Activated T-cell treated with anti-CD3 and anti-CD28 coated beads, Interleukin-2, amount 50 U/mL, for 72 hours (primary cell): Measurements from ENCODE around the gene PDK4. TPM values are rescaled to one million over a fixed set of nuclear protein-coding genes. Genes with fewer than 3 reads are reported as not detected.

Experiments
- ATAC-seq, 2 donors: fragments of 150-1000 bp; cut with Tn5 transposase; replicated peaks in 1 of 2; 2 replicates each; pipeline ENCODE4 v1.10.0; 2021; ENCODE audit warnings: moderate library complexity in 2 of 2, mild to moderate bottlenecking in 1 of 2
- DNase-seq, 2 donors: peaks; one replicate each; pipeline ENCODE4 v3.0.0; 2021 to 2022; ENCODE audit warnings: mixed read lengths in 1 of 2
- H3K27ac Mint-ChIP-seq: one replicate; pipeline ENCODE4 v1.8.0; 2022; ENCODE audit warnings: mild to moderate bottlenecking, moderate library complexity, mixed read lengths
- H3K27me3 Mint-ChIP-seq: one replicate; pipeline ENCODE4 v1.8.0; 2022; ENCODE audit warnings: low read depth, mixed read lengths
- H3K36me3 Mint-ChIP-seq, 2 donors: one replicate each; pipeline ENCODE4 v1.8.0; 2022; ENCODE audit warnings: mixed read lengths in 2 of 2, mild to moderate bottlenecking in 1 of 2; ENCODE audit not compliant: insufficient read depth in 2 of 2
- H3K4me1 Mint-ChIP-seq: one replicate; pipeline ENCODE4 v1.8.0; 2022; ENCODE audit warnings: low read depth, mixed read lengths
- H3K4me3 Mint-ChIP-seq, 2 donors: one replicate each; pipeline ENCODE4 v1.8.0; 2022; ENCODE audit warnings: mild to moderate bottlenecking in 2 of 2, mixed read lengths in 2 of 2, moderate library complexity in 2 of 2
- H3K9me3 Mint-ChIP-seq, 2 donors: one replicate each; pipeline ENCODE4 v1.8.0; 2022; ENCODE audit warnings: mixed read lengths in 2 of 2
- total RNA-seq, 2 donors: library from RNA; stranded (reverse); gene quantifications; one replicate each; pipeline ENCODE4 v1.2.3, GENCODE V29; 2022

PDK4 gene
- total RNA-seq, 2 donors from 2014 or later = not detected

DNA sequence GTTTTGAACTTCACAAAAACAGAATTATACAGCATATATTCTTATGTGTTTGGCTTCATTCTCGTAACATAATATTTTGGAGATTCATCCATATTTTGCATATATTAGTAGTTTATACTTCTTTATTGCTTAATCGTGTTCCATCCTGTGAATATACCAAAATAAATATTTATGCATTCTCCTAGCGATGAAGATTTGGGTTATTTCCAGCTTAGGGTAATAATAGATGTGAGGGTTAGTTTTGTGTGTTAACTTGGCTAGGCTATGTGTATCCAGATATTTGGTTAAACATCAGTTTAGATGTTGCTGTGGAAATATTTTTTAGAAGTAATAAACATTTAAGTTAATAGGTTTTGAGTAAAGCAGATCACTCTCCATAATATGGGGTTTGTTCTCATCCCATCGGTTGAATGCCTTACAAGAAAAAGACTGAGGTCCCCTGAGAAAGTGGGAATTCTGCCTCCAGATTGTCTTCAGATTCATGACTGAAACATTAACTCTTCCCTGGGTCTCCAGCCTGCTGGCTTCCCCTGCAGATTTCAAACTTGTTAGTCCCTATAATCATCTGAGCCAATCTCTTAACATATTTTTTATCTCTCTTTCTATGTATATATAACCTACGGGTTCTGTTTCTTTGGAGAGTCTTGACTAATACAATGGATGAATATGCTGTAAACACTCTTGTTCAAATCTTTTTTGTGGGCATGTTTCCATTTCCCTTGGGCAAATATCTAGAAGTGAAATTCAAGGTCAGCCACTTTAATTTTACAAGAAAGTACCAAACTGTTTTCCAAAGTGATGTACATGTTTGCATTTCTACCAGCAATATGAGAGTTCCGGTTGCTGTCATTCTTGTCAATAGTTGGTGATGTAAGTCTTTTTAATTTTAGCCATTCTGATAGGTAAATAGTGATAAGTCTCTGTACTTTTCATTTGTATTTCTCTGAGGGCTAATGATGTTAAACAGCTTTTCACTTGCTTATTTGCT is 48.7 kb downstream of the PDK4 start:
- Mint-ChIP-seq H3K27ac (no peak overlapping the region), H3K4me1 (no peaks in the 10 kb centered on the region), H3K4me3 (no peak overlapping the region), H3K27me3 (peaks cover 12% of the 10 kb centered on the region), H3K9me3 (no peaks in the 10 kb centered on the region), H3K36me3 (no peaks in the 10 kb centered on the region)
- ATAC-seq = no peak
- no peak for DNase-seq

DNA sequence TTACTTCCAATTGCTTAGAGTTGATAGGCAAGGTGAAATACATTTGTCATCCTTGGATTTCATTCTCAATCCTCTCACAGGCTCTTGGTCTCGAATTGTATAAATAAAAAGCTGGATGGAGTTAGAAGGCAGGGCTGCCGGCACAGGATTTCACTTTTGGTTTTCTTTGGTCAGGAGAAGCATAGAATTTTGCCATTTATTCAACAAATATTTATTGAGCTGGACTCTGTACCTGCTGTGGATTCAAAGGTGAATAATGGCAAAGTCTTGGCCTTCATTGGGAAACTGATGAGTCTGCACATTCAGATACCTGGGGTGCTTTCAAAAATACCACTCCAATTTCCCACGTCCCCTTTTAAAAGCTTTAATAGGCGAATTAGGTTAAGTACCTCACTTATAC is 49.7 kb downstream of the PDK4 start:
- no peaks in the 10 kb centered on the region for H3K4me1 Mint-ChIP-seq
- H3K36me3 Mint-ChIP-seq = no peaks in the 10 kb centered on the region
- H3K9me3 Mint-ChIP-seq = no peaks in the 10 kb centered on the region
- no peak for ATAC-seq
- no peak overlapping the region for H3K27ac Mint-ChIP-seq
- H3K27me3 Mint-ChIP-seq = peaks cover 15% of the 10 kb centered on the region
- H3K4me3 Mint-ChIP-seq = no peak overlapping the region
- no peak for DNase-seq

DNA sequence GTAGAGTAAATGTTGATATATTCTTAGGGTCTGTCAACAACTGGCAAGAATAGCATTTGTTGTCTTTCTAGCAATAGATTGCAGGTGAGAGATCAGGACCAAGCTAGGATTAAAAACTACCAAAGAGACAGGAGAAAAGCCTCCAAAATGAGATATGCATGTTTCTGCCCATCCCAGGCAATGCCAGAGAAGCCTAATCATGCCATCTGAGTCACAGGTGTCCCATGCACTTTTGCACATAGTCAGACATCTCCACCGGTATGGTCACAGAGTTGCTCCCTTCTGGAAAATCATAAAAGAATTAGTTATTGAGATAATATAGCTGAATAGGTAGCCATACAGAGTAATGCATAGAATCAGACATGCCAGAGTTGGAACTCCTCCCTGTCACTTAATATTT is 50.6 kb downstream of the PDK4 start:
- no peaks in the 10 kb centered on the region for H3K9me3 Mint-ChIP-seq
- H3K27ac Mint-ChIP-seq = no peak overlapping the region
- peaks cover 22% of the 10 kb centered on the region for H3K27me3 Mint-ChIP-seq
- no peak for ATAC-seq
- H3K4me3 Mint-ChIP-seq = no peak overlapping the region
- DNase-seq = no peak
- no peaks in the 10 kb centered on the region for H3K36me3 Mint-ChIP-seq
- H3K4me1 Mint-ChIP-seq = no peaks in the 10 kb centered on the region

- H3K27ac Mint-ChIP-seq = no peak overlapping the region
Observed at GRCh38 chr7:95545007-95545615, 51.2 kb downstream of the PDK4 start.

GRCh38 chr7:95544171-95544570 is 52.1 kb downstream of the PDK4 start:
- Mint-ChIP-seq H3K9me3 (no peaks in the 10 kb centered on the region), H3K27ac (no peak overlapping the region), H3K36me3 (no peaks in the 10 kb centered on the region), H3K27me3 (peaks cover 22% of the 10 kb centered on the region), H3K4me3 (no peak overlapping the region), H3K4me1 (no peaks in the 10 kb centered on the region)
- no peak for DNase-seq
- no peak for ATAC-seq

More at GRCh38 chr7:95545007-95545615, 51.2 kb downstream of the PDK4 start:
- ATAC-seq = no peak
- no peak for DNase-seq
- Mint-ChIP-seq H3K4me1 (no peaks in the 10 kb centered on the region), H3K27me3 (peaks cover 22% of the 10 kb centered on the region), H3K4me3 (no peak overlapping the region), H3K36me3 (no peaks in the 10 kb centered on the region), H3K9me3 (no peaks in the 10 kb centered on the region)

DNA sequence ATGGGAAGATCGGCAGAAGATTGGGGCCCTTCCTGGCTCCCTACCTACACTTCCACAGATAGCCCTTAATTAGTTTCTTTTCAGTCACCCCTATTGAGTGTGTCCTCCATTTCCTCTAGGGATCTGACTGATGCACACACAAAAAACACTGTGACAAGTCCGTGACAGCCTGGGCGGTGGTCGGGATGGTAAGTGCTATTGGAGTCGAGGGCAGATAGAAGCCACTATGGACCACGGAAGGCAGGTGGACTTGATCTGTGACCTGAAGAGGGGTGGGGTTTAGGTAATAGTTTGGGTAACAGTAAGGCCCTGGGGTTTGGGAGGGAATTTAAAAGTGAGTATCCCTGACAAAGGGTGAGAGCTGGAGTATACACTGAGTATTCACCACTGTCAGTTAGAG is 53.0 kb downstream of the PDK4 start:
- Mint-ChIP-seq H3K36me3 (no peaks in the 10 kb centered on the region), H3K9me3 (no peaks in the 10 kb centered on the region), H3K27ac (no peak overlapping the region), H3K4me3 (no peak overlapping the region), H3K4me1 (no peaks in the 10 kb centered on the region), H3K27me3 (peaks cover 27% of the 10 kb centered on the region)
- DNase-seq (no peak), ATAC-seq (no peak)

DNA sequence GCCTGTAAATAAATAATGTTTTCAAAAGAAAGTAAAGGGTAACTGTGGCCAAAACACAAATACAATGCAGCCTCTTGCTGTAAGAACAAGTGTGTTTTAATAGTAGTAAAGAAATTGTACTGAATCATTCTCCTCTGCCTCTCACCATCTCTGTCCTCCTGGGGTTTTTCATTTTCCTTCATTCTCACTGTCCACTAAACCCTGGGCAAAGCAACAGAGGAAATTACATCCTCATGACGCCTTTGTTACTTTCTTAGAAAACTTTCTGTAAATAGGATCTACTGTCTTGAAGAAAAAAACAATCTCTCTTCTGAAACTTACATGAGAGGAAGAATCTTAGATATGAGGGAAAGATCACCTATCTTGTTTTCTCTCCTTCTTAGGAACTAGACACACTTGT is 56.0 kb downstream of the PDK4 start:
- H3K27me3 Mint-ChIP-seq = peaks cover 46% of the 10 kb centered on the region
- H3K9me3 Mint-ChIP-seq = no peaks in the 10 kb centered on the region
- no peaks in the 10 kb centered on the region for H3K36me3 Mint-ChIP-seq
- no peaks in the 10 kb centered on the region for H3K4me1 Mint-ChIP-seq
- no peak overlapping the region for H3K27ac Mint-ChIP-seq
- H3K4me3 Mint-ChIP-seq = no peak overlapping the region
- ATAC-seq (no peak), DNase-seq (no peak)

GRCh38 chr7:95539426-95539825 is 56.9 kb downstream of the PDK4 start:
- DNase-seq = no peak
- ATAC-seq = no peak
- no peak overlapping the region for H3K4me3 Mint-ChIP-seq
- peaks cover 55% of the 10 kb centered on the region for H3K27me3 Mint-ChIP-seq
- H3K9me3 Mint-ChIP-seq = no peaks in the 10 kb centered on the region
- no peak overlapping the region for H3K27ac Mint-ChIP-seq
- H3K4me1 Mint-ChIP-seq = no peaks in the 10 kb centered on the region
- H3K36me3 Mint-ChIP-seq = no peaks in the 10 kb centered on the region

DNA sequence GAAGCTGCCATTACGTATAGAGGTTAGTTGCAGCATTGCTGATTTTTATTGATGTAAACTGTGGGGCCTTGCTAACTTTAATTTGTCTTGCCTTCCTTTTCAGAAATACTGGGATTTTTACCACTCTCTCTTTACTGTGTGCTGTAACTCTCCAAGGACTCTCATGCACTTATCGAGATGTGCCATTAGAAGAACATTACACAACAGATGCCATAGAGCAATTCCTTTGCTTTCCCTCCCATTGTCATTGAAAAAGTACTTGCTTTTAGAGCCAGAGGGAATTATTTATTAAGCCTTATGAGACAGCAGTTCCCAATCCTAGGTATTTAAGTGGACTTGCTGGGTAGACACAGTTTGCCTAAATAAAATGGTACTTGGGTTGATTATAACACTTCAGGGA is 58.8 kb downstream of the PDK4 start:
- no peak overlapping the region for H3K4me3 Mint-ChIP-seq
- no peaks in the 10 kb centered on the region for H3K4me1 Mint-ChIP-seq
- peaks cover 54% of the 10 kb centered on the region for H3K27me3 Mint-ChIP-seq
- DNase-seq = no peak
- ATAC-seq = no peak
- H3K9me3 Mint-ChIP-seq = no peaks in the 10 kb centered on the region
- no peaks in the 10 kb centered on the region for H3K36me3 Mint-ChIP-seq
- no peak overlapping the region for H3K27ac Mint-ChIP-seq

- H3K4me3 Mint-ChIP-seq = no peak overlapping the region
- no peak for ATAC-seq
- H3K4me1 Mint-ChIP-seq = no peaks in the 10 kb centered on the region
- H3K27ac Mint-ChIP-seq = no peak overlapping the region
- H3K9me3 Mint-ChIP-seq = no peaks in the 10 kb centered on the region
- H3K36me3 Mint-ChIP-seq = no peaks in the 10 kb centered on the region
- peaks cover 53% of the 10 kb centered on the region for H3K27me3 Mint-ChIP-seq
- no peak for DNase-seq
Observed at GRCh38 chr7:95536656-95537311, 59.5 kb downstream of the PDK4 start.

DNA sequence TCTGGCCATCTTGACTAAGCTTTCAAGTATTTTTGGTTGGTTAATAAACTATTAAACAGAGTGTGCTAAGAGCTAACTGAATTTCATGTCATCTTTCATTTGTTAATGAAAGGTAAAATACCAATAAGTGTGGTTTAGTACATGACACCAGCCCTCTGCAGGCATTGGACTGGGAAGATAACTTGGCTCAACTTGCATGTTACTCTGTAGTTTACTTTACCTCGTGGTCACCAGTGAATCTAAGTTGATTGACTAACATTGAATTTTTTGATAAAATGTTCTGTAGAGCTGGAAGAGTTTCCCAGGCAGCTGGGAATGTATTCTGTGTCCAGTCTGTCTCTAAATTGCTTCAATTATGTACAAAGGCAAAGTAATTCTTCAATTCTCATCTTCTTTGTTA is 60.7 kb downstream of the PDK4 start:
- ATAC-seq = no peak
- Mint-ChIP-seq H3K4me1 (no peaks in the 10 kb centered on the region), H3K36me3 (no peaks in the 10 kb centered on the region), H3K4me3 (no peak overlapping the region), H3K27ac (no peak overlapping the region), H3K27me3 (peaks cover 44% of the 10 kb centered on the region), H3K9me3 (no peaks in the 10 kb centered on the region)
- DNase-seq = no peak

DNA sequence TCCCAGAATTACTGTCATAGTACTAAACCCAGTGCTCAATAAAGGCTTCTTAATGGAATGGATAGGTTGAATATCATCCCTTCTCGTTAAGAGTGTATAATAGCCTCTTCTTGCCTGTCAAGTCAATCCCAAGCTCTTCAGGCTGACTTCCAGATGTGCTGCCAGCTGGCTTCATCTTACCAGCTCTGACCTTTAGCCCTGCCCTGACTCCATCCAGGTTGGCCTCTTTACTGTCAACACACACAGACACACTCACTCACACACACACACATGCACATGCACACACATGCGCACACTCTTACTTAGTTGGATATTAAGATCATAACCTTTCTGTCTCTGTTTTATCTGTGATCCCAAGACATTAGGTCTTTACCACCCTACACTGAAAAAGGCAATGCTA is 61.5 kb downstream of the PDK4 start:
- H3K4me1 Mint-ChIP-seq = no peaks in the 10 kb centered on the region
- no peak for DNase-seq
- no peak overlapping the region for H3K4me3 Mint-ChIP-seq
- no peak overlapping the region for H3K27ac Mint-ChIP-seq
- H3K9me3 Mint-ChIP-seq = no peaks in the 10 kb centered on the region
- H3K27me3 Mint-ChIP-seq = peaks cover 38% of the 10 kb centered on the region
- no peaks in the 10 kb centered on the region for H3K36me3 Mint-ChIP-seq
- ATAC-seq = no peak
